Osteoblast (primary cell): ENCODE measurements around the gene TEX2. TPM values are rescaled to one million over a fixed set of nuclear protein-coding genes. Genes with fewer than 3 reads are reported as not detected.

Source experiments
- DNase-seq: peaks from one replicate; pipeline ENCODE4 v3.0.0; 2011; ENCODE audit warnings: low spot score, mixed read lengths; ENCODE audit not compliant: insufficient read length; ENCODE audit errors: missing footprints
- H2AFZ ChIP-seq: 2 replicates; pipeline ENCODE4 v1.6.0; 2011; ENCODE audit warnings: mild to moderate bottlenecking, low read length
- H3K27ac ChIP-seq: 2 replicates; pipeline ENCODE4 v1.5.1; 2011; ENCODE audit warnings: mild to moderate bottlenecking, low read depth, low read length, moderate library complexity
- H3K27me3 ChIP-seq: 2 replicates; pipeline ENCODE4 v1.6.0; 2012; ENCODE audit warnings: mild to moderate bottlenecking, control low read depth, inconsistent platforms, low read length, moderate library complexity; ENCODE audit not compliant: insufficient read depth
- H3K36me3 ChIP-seq: 2 replicates; pipeline ENCODE4 v1.5.1; 2011; ENCODE audit warnings: mild to moderate bottlenecking, low read length, control low read depth, moderate library complexity; ENCODE audit not compliant: insufficient read depth
- H3K4me1 ChIP-seq: 2 replicates; pipeline ENCODE4 v1.5.1; 2011; ENCODE audit warnings: mild to moderate bottlenecking, low read length, control low read depth, moderate library complexity; ENCODE audit not compliant: insufficient read depth
- H3K4me2 ChIP-seq: 2 replicates; pipeline ENCODE4 v1.6.0; 2011; ENCODE audit warnings: mild to moderate bottlenecking, low read length; ENCODE audit not compliant: insufficient read depth
- H3K4me3 ChIP-seq: fragments of 200-600 bp; sonication (generic); 3 replicates; pipeline ENCODE4 v1.5.1; 2012; ENCODE audit warnings: mild to moderate bottlenecking, low read length, inconsistent platforms; ENCODE audit not compliant: insufficient read depth
- H3K79me2 ChIP-seq: 2 replicates; pipeline ENCODE4 v1.6.0; 2012; ENCODE audit warnings: mild to moderate bottlenecking, low read length, control low read depth, inconsistent platforms; ENCODE audit not compliant: insufficient read depth
- H3K9me3 ChIP-seq: 2 replicates; pipeline ENCODE4 v1.5.1; 2011; ENCODE audit warnings: low read depth, low read length, control low read depth
- H4K20me1 ChIP-seq: 2 replicates; pipeline ENCODE4 v1.6.0; 2012; ENCODE audit warnings: mild to moderate bottlenecking, low read length, control low read depth; ENCODE audit not compliant: insufficient read depth
- CTCF ChIP-seq: IDR thresholded peaks from 2 replicates; pipeline ENCODE4 v1.5.1; 2011; ENCODE audit warnings: mild to moderate bottlenecking, low read depth, low read length, moderate library complexity; ENCODE audit errors: extremely low read depth
- total RNA-seq: library from RNA; depleted of rRNA; stranded (reverse); fragments of >200 nt; gene quantifications from 2 replicates; pipeline ENCODE4 v1.2.3, GENCODE V29; 2012

TEX2 gene
- total RNA-seq, 1 donor: 17.7 TPM

DNA sequence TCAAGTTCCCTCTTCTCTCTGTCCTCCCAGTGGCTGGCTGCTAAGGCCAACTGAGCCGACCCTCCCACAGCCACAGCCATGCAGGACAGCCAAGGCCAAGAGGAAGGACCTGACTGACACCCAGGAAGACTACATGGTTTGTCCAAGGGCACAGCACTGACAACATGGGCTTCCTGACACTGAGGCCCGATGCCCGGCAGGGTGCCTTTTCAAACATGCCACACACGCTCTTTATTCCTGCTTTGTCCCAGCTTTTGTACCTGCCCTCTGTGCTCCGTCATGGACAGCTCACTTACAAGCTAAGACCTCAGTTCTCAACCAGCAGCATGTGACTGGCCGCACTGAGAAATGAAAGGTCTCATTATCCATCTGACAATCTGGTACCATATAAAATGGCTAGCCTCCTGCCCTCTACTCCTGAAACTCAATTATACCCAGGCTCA lies 45.8 kb downstream of the TEX2 start:
- Histone ChIP-seq H2AFZ (no peak overlapping the region), H3K27ac (peak overlapping the region; percentile 81), H3K27me3 (no peaks in the 10 kb centered on the region), H3K9me3 (no peaks in the 10 kb centered on the region), H3K4me2 (no peak overlapping the region), H3K79me2 (peaks cover 57% of the 10 kb centered on the region), H4K20me1 (no peaks in the 10 kb centered on the region), H3K36me3 (peaks cover 15% of the 10 kb centered on the region), H3K4me3 (no peak overlapping the region), H3K4me1 (peaks cover 43% of the 10 kb centered on the region)
- no peak for DNase-seq
- TF ChIP-seq CTCF: no peak

GRCh38 chr17:64216338-64217248 lies 46.5 kb downstream of the TEX2 start:
- Histone ChIP-seq H3K9me3 (no peaks in the 10 kb centered on the region), H3K36me3 (peaks cover 16% of the 10 kb centered on the region), H3K4me3 (no peak overlapping the region), H3K4me1 (peaks cover 49% of the 10 kb centered on the region), H3K79me2 (peaks cover 54% of the 10 kb centered on the region), H3K4me2 (peak overlapping the region; percentile 51), H2AFZ (no peak overlapping the region), H3K27ac (peak overlapping the region; percentile 81), H4K20me1 (no peaks in the 10 kb centered on the region), H3K27me3 (no peaks in the 10 kb centered on the region)
- peak; percentile 75 for DNase-seq
- TF ChIP-seq CTCF: no peak

DNA sequence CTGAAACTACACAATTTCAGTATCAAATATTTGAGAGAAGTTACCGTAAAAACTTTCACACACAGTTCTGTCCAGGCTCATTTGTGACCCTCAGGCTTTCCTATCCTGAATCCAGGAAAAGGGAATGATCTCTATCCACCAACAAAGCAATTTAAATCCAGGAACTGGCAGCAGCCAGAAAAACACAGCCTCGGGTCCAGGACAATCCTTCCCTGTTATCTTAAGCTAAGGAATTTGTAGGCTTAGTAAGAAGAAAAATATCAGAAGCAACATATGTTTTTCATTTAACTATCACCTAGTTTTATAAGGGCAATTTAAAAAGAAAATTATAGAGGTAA lies 47.1 kb downstream of the TEX2 start:
- Histone ChIP-seq H3K9me3 (no peaks in the 10 kb centered on the region), H3K4me3 (no peak overlapping the region), H2AFZ (no peak overlapping the region), H3K4me1 (peaks cover 49% of the 10 kb centered on the region), H3K27me3 (no peaks in the 10 kb centered on the region), H3K79me2 (peaks cover 48% of the 10 kb centered on the region), H3K36me3 (peaks cover 16% of the 10 kb centered on the region), H4K20me1 (no peaks in the 10 kb centered on the region), H3K27ac (peak overlapping the region; percentile 81), H3K4me2 (peak overlapping the region; percentile 51)
- DNase-seq: peak; percentile 84
- TF ChIP-seq CTCF: no peak

DNA sequence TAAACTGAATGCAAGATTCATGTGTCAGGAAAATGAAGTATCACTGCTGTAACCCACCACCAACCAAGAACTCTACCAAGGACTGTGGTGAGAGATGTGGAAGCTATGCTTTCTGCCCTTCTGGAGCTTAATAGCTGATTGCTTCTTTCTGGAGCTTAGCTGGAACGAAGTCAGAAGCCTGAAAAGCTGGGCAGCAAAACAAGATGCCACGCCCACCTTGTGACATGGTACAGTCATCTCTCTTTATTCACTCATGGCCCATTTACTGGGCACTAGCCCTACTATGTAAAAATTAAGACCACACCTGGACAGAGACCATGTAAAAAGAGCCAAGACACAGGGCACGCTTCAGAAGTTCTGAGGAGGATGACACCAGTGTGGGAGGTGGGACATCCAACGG lies 48.1 kb downstream of the TEX2 start:
- Histone ChIP-seq H3K4me2 (no peak overlapping the region), H3K27ac (peak overlapping the region; percentile 81), H3K27me3 (no peaks in the 10 kb centered on the region), H3K4me3 (no peak overlapping the region), H3K36me3 (peaks cover 16% of the 10 kb centered on the region), H2AFZ (no peak overlapping the region), H4K20me1 (no peaks in the 10 kb centered on the region), H3K9me3 (no peaks in the 10 kb centered on the region), H3K79me2 (peaks cover 47% of the 10 kb centered on the region), H3K4me1 (peaks cover 49% of the 10 kb centered on the region)
- no peak for DNase-seq
- no peak for TF ChIP-seq CTCF
